Heart left ventricle (tissue), 16 donors: ENCODE results near the gene ZNF600. TPM values are rescaled to one million over a fixed set of nuclear protein-coding genes. Genes with fewer than 3 reads are reported as not detected.
"Not testable (repeated sequence)": the region's sequence is repeated elsewhere in the genome, so short reads cannot be mapped to it uniquely, and the experiment has no call there.

ENCODE experiments used
- ATAC-seq, 4 donors: fragments of 200-7000 bp; cut with Tn5 transposase; one replicate each; pipeline ENCODE4 v1.9.1; 2020 to 2022; ENCODE audit warnings: moderate library complexity in 4 of 4, mild to moderate bottlenecking in 3 of 4, moderate number of reproducible peaks in 1 of 4
- DNase-seq, 5 donors: peaks; one replicate each; pipeline ENCODE4 v3.0.0-alpha.2; 2020
- H3K27ac ChIP-seq, 12 donors: fragments of 200-600 bp; sonication (generic) in 4 of 12; one replicate each; pipeline versions ENCODE4 v1.5.0 to v1.8.0; 2016 to 2022; ENCODE audit warnings: mild to moderate bottlenecking in 2 of 12
- H3K27me3 ChIP-seq, 9 donors: fragments of 200-600 bp; sonication (generic) in 2 of 9; one replicate each; pipeline versions ENCODE4 v1.5.1 to v1.8.0; 2016 to 2022; ENCODE audit warnings: mild to moderate bottlenecking in 3 of 9
- H3K36me3 ChIP-seq, 9 donors: fragments of 200-600 bp; sonication (generic) in 2 of 9; one replicate each; pipeline versions ENCODE4 v1.5.0 to v1.8.0; 2018 to 2022; ENCODE audit warnings: mild to moderate bottlenecking in 2 of 9
- H3K4me1 ChIP-seq, 12 donors: fragments of 200-600 bp; sonication (generic) in 4 of 12; one replicate each; pipeline versions ENCODE4 v1.5.0 to v1.8.0; 2016 to 2022; ENCODE audit warnings: mild to moderate bottlenecking in 3 of 12
- H3K4me3 ChIP-seq, 12 donors: fragments of 200-600 bp; sonication (generic) in 4 of 12; one replicate each; pipeline versions ENCODE4 v1.5.0 to v1.8.0; 2017 to 2022; ENCODE audit warnings: mild to moderate bottlenecking in 9 of 12, moderate library complexity in 4 of 12
- H3K9me3 ChIP-seq, 12 donors: fragments of 200-600 bp; sonication (generic) in 4 of 12; one replicate each; pipeline versions ENCODE4 v1.5.0 to v1.8.0; 2016 to 2022; ENCODE audit warnings: mild to moderate bottlenecking in 1 of 12
- POLR2A ChIP-seq, 2 donors: fragments of 450-650 bp; IDR thresholded peaks; one replicate each; pipeline ENCODE4 v1.6.1; 2017; ENCODE audit warnings: antibody characterized with exemption in 2 of 2, mild to moderate bottlenecking in 2 of 2, moderate library complexity in 2 of 2
- WGBS, 4 donors: extraction: QIAGEN DNeasy Blood & Tissue Kit in 2 of 4; methylation state at CpG; one replicate each; pipeline versions ENCODE4 v1.1.5 to v1.1.7; 2013 to 2018; 5-methylcytosine and 5-hydroxymethylcytosine counted together
- intact Hi-C, 10 donors: fragments of 100-400 bp; cut with DNase I; formaldehyde crosslinking; loops; one replicate each; pipeline versions ENCODE4 v1.11.1 to v1.14.2; 2022
- long read RNA-seq, 3 donors: library from polyadenylated mRNA; unstranded; transcript quantifications; one replicate each; pipeline ENCODE4 v2.0.0, GENCODE V29; 2020 to 2021
- polyA plus RNA-seq, 2 donors: library from polyadenylated mRNA; stranded (reverse); fragments of 200-250 nt; gene quantifications; one replicate each; pipeline ENCODE4 v1.2.3, GENCODE V29; 2013
- total RNA-seq, 9 donors: library from RNA; depleted of rRNA in 2 of 9; stranded (reverse); fragments of >200 nt in 2 of 9; fragmentation: NEBNext Ultra II Directional in 3 of 9; extraction: Animal tissue kit (Norgen Biotek cat#: 25700) in 3 of 9; gene quantifications; one replicate each; pipeline versions ENCODE4 v1.1.0 to v1.2.4, GENCODE V29; 2016 to 2023
- TF ChIP-seq, protein P1 (sequence below), 12 donors: fragments of 200-600 bp; sonication (generic) in 4 of 12; IDR thresholded peaks; one replicate each; pipeline versions ENCODE4 v1.5.0 to v1.8.0; 2018 to 2022; ENCODE audit warnings: antibody characterized with exemption in 12 of 12, mild to moderate bottlenecking in 5 of 12
- donor health status: ischemic (EF 13 %, LVEDD 7.1; RV severe dilation, severe dysfunction).
- donor health status: healthy with polysubstance abuse.
- donor health status: DM: no; HTN: yes; CAD: no.
- donor health status: DM: no; HTN: no; CAD: no.
- donor health status: ischemic (EF 25% LVEDD 6.9; RV normal size, moderate dysfunction).
- donor health status: ischemic (EF 25% LVEDD 5.7; RV mildly dilated, moderate dysfunction).
- donor health status: healthy.
- donor health status: DM: yes; HTN: yes; CAD: no.
- donor health status: ischemic (EF 35%, LVEDD 5.7; RV mildly dilated, moderate dysfunction).
- donor health status: nonischemic (EF 11% LVEDD 7.7; RV severe dilation, severe dysfunction).
- donor health status: DM: yes; HTN: yes; CAD: no.
- donor health status: PGD.
- donor health status: ischemic (EF 29% LVEDD 5.4; RV normal size, mild dysfunction).
- donor health status: nonischemic (EF 23%, LVEDD 6.1; RV moderate dilation, normal function).

ZNF600 gene
- total RNA-seq (1 to 10 TPM; 1.2 to 4.1 (median 2.4) TPM), polyA plus RNA-seq (1 to 10 TPM; 2.7 TPM)
- long read RNA-seq, donor 1, partial matches to known transcripts: 0 of 3 reads
- long read RNA-seq, donor 1, other reads (novel, unspliced or antisense): 0 of 3 reads
- long read RNA-seq, donor 2, transcript ZNF600-208 (4 exons, 3,645 nt): major isoform, 7 of 15 reads
- long read RNA-seq, donor 2, partial matches to known transcripts: 1 of 15 reads
- long read RNA-seq, donor 2, other reads (novel, unspliced or antisense): 3 of 15 reads
- long read RNA-seq, donor 3, partial matches to known transcripts: 0 of 5 reads
- long read RNA-seq, donor 3, other reads (novel, unspliced or antisense): 1 of 5 reads

DNA sequence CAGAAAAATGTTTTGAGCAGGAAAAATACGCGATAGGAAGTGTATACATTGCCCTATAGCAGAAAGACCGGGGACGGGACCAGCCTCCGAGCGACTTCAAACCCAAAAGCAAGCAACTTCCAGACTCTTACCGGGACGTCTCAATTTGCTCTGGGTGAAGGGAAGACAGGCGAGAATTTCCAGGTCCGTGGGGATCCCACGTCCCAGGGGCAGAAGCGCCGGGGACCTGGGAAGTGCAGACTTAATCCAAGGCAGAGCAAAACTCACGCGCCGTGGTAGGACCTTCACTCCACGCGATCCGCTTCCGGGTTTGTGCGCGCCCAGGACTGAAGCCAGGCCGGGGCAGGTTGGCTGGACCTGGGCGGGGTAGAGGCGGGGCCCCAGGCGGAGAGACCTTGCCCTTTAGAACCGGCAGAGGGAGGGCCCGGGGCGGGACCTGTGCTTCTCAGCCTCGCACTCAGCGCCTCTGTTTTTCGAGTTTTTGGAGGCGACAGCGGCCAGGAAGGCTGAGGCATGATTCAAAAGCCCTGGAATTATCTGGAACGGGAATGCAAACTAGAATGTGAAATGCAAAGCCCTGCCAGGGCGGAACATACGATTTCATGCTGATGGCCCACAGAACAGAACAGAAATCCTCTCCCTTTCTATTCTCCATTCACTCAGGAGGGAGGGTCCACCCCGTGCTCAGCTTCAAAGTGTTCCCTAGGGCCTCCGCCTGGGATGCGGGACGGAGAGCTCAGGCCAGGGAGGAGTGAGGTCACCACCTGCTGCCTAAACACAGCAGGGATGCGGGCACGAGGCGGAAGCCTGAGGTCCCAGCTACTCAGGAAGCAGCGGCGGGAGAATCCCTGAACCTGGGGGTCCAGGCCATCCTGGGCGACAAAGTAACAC lies at the start of gene ZNF600:
ZNF600 (minus strand) TSS at position 328 of the 891 bp plus-strand sequence. CDS start 7,903 bp downstream, outside the sequence.
- intact Hi-C loops, H3K36me3 ChIP-seq, H3K9me3 ChIP-seq, H3K27me3 ChIP-seq: not testable (repeated sequence)
- Histone ChIP-seq H3K27ac (peak within 1 kb of the TSS in 11 of 12 donors; percentile 38 to 82 (median 59)), H3K4me3 (peak within 1 kb of the TSS; percentile 15 to 83 (median 69)), H3K4me1 (peaks cover 0 to 18% (median 4%) of the 10 kb centered on the region in 12 donors)
- DNase-seq: peak; percentile 75 to 90 (median 88)
- 1 to 2% (median 1%) methylated on average over 35 to 47 of the region's 47 CpGs for WGBS, 4 donors
- TF ChIP-seq, protein P1, sequence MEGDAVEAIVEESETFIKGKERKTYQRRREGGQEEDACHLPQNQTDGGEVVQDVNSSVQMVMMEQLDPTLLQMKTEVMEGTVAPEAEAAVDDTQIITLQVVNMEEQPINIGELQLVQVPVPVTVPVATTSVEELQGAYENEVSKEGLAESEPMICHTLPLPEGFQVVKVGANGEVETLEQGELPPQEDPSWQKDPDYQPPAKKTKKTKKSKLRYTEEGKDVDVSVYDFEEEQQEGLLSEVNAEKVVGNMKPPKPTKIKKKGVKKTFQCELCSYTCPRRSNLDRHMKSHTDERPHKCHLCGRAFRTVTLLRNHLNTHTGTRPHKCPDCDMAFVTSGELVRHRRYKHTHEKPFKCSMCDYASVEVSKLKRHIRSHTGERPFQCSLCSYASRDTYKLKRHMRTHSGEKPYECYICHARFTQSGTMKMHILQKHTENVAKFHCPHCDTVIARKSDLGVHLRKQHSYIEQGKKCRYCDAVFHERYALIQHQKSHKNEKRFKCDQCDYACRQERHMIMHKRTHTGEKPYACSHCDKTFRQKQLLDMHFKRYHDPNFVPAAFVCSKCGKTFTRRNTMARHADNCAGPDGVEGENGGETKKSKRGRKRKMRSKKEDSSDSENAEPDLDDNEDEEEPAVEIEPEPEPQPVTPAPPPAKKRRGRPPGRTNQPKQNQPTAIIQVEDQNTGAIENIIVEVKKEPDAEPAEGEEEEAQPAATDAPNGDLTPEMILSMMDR (IDR thresholded peaks at IDR 0.05): peak in 8 of 12 donors; percentile 12 to 37 (median 19)
- TF ChIP-seq POLR2A (IDR thresholded peaks at IDR 0.05): peak in 1 of 2 donors; percentile 44
- peak; percentile 97 to 100 (median 99) for ATAC-seq

- DNase-seq, H3K27ac ChIP-seq, H3K4me1 ChIP-seq, intact Hi-C loops, H3K4me3 ChIP-seq, H3K27me3 ChIP-seq, ATAC-seq: not testable (repeated sequence)
- WGBS, 4 donors: 73 to 82% (median 75%) methylated on average over 1 of the region's 1 CpG
- Histone ChIP-seq H3K36me3 (peaks cover 0 to 18% (median under 1%) of the 10 kb centered on the region in 9 donors), H3K9me3 (peaks cover 0 to 38% (median 12%) of the 10 kb centered on the region in 12 donors)
Observed at GRCh38 chr19:52834289-52834688, 47.7 kb upstream of the ZNF600 start.

GRCh38 chr19:52833541-52833940 lies 47.0 kb upstream of the ZNF600 start:
- H3K4me1 ChIP-seq, H3K4me3 ChIP-seq, intact Hi-C loops, H3K27me3 ChIP-seq, ATAC-seq, DNase-seq, H3K27ac ChIP-seq: not testable (repeated sequence)
- Histone ChIP-seq H3K36me3 (peaks cover 0 to 12% (median 0%) of the 10 kb centered on the region in 9 donors), H3K9me3 (peaks cover 0 to 31% (median 7%) of the 10 kb centered on the region in 12 donors)
- WGBS, 4 donors: 71 to 76% (median 75%) methylated on average over 5 of the region's 5 CpGs

DNA sequence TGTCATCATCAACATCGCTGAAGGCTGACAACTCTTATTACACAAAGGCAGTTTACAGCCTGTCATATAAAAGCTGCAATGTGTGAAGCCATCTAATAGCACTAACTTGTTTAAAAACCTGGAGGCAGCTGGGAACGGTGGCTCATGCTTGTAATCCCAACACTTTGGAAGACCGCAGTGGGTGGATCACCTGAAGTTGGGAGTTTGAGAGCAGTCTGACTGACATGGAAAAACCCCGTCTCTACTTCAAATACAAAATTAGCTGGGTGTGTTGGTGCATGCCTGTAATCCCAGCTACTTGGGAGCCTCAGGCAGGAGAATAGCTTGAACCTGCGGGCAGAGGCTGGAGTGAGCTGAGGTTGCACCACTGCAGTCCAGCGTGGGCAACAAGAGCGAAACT lies 43.3 kb upstream of the ZNF600 start:
- ATAC-seq, H3K36me3 ChIP-seq, H3K27ac ChIP-seq, intact Hi-C loops, DNase-seq, H3K4me3 ChIP-seq, H3K27me3 ChIP-seq, H3K4me1 ChIP-seq, H3K9me3 ChIP-seq: not testable (repeated sequence)
- WGBS, 4 donors: 79 to 94% (median 88%) methylated on average over 7 of the region's 7 CpGs

DNA sequence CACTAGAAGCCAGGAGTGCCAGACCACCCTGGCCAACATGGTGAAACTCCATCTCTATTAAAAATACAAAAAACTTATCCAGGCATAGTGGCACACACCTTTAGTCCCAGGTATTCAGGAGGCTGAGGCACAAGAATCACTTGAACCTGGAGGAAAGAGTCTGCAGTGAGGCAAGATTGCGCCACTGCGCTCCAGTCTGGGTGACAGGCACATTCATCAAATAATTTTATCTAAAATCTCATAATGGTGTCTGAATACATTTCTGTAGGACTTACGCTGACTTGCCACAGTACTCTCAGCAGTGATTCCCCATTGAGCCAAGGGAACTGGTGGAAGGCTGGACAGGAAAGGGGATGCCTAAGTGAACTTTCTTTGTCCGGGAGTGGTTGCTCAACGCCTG lies 39.2 kb upstream of the ZNF600 start:
- no peak overlapping the region for H3K4me3 ChIP-seq
- no peaks in the 10 kb centered on the region for H3K36me3 ChIP-seq
- no peaks in the 10 kb centered on the region for H3K27me3 ChIP-seq
- TF ChIP-seq, protein P1 (IDR thresholded peaks at IDR 0.05): no peak
- no peak for TF ChIP-seq POLR2A (IDR thresholded peaks at IDR 0.05)
- ATAC-seq (no peak), DNase-seq (no peak)
- H3K9me3 ChIP-seq: no peaks in the 10 kb centered on the region
- H3K27ac ChIP-seq: no peak overlapping the region
- H3K4me1 ChIP-seq: peaks cover 0 to 5% (median 0%) of the 10 kb centered on the region in 12 donors
- WGBS, 4 donors: 91 to 95% (median 93%) methylated on average over 5 of the region's 5 CpGs
- intact Hi-C loops: no loop called here
